Astrocyte (in vitro differentiated cells and primary cell): Measurements from ENCODE around the gene WDR7. TPM values are rescaled to one million over a fixed set of nuclear protein-coding genes. Genes with fewer than 3 reads are reported as not detected.

Experiments used
- DNase-seq: peaks from one replicate; pipeline ENCODE4 v3.0.0-alpha.2; 2010; ENCODE audit warnings: low read depth
- FAIRE-seq: peaks from 2 replicates; lab custom pipeline; 2011; peaks lifted over from hg19 to GRCh38; lab: Jason Lieb, UNC
- H2AFZ ChIP-seq: 2 replicates; pipeline ENCODE4 v1.6.0; 2012; ENCODE audit warnings: low read depth, low read length, inconsistent platforms
- H3K27ac ChIP-seq: 2 replicates; pipeline ENCODE4 v1.5.1; 2011; ENCODE audit warnings: low read depth, low read length, inconsistent platforms
- H3K27me3 ChIP-seq: 2 replicates; pipeline ENCODE4 v1.6.0; 2011; ENCODE audit warnings: low read length, inconsistent platforms; ENCODE audit not compliant: insufficient read depth
- H3K36me3 ChIP-seq: 2 replicates; pipeline ENCODE4 v1.5.1; 2011; ENCODE audit warnings: low read length, inconsistent platforms; ENCODE audit not compliant: insufficient read depth
- H3K4me1 ChIP-seq: 2 replicates; pipeline ENCODE4 v1.5.1; 2011; ENCODE audit warnings: low read length, inconsistent platforms; ENCODE audit not compliant: insufficient read depth
- H3K4me2 ChIP-seq: 2 replicates; pipeline ENCODE4 v1.6.0; 2012; ENCODE audit warnings: low read length, inconsistent platforms
- H3K4me3 ChIP-seq: 2 replicates; pipeline ENCODE4 v1.5.1; 2011; ENCODE audit warnings: low read depth, mild to moderate bottlenecking, low read length, inconsistent platforms; ENCODE audit not compliant: insufficient read depth
- H3K79me2 ChIP-seq: 2 replicates; pipeline ENCODE4 v1.6.0; 2012; ENCODE audit warnings: mild to moderate bottlenecking, low read length, inconsistent platforms; ENCODE audit not compliant: insufficient read depth
- H3K9ac ChIP-seq: 2 replicates; pipeline ENCODE4 v1.6.0; 2012; ENCODE audit warnings: mild to moderate bottlenecking, low read length, inconsistent platforms
- H3K9me3 ChIP-seq: 2 replicates; pipeline ENCODE4 v1.5.1; 2012; ENCODE audit warnings: low read depth, mild to moderate bottlenecking, low read length, inconsistent platforms; ENCODE audit not compliant: insufficient read depth
- H4K20me1 ChIP-seq: 2 replicates; pipeline ENCODE4 v1.6.0; 2012; ENCODE audit warnings: low read length, inconsistent platforms; ENCODE audit not compliant: insufficient read depth
- H3K27ac Mint-ChIP-seq: one replicate; pipeline ENCODE4 v1.8.0; 2021; ENCODE audit warnings: mild to moderate bottlenecking, mixed read lengths; ENCODE audit not compliant: unreplicated experiment
- H3K27me3 Mint-ChIP-seq: one replicate; pipeline ENCODE4 v1.8.0; 2021; ENCODE audit warnings: low read depth, mixed read lengths; ENCODE audit not compliant: unreplicated experiment
- H3K36me3 Mint-ChIP-seq: one replicate; pipeline ENCODE4 v1.8.0; 2021; ENCODE audit warnings: low read depth, mixed read lengths; ENCODE audit not compliant: unreplicated experiment
- H3K4me1 Mint-ChIP-seq: one replicate; pipeline ENCODE4 v1.8.0; 2021; ENCODE audit warnings: low read depth, mixed read lengths; ENCODE audit not compliant: unreplicated experiment
- H3K4me3 Mint-ChIP-seq: one replicate; pipeline ENCODE4 v1.8.0; 2021; ENCODE audit warnings: mild to moderate bottlenecking, moderate library complexity, mixed read lengths; ENCODE audit not compliant: unreplicated experiment
- H3K9me3 Mint-ChIP-seq: one replicate; pipeline ENCODE4 v1.8.0; 2021; ENCODE audit warnings: mild to moderate bottlenecking, mixed read lengths; ENCODE audit not compliant: unreplicated experiment
- CTCF ChIP-seq: IDR thresholded peaks from 2 replicates; pipeline ENCODE4 v1.5.1; 2011; ENCODE audit warnings: low read depth, mild to moderate bottlenecking, inconsistent platforms, low read length, moderate library complexity; ENCODE audit not compliant: insufficient read depth
- EZH2 ChIP-seq: IDR thresholded peaks from 2 replicates; pipeline ENCODE4 v1.6.1; 2012; ENCODE audit warnings: mild to moderate bottlenecking, low read length, inconsistent platforms; ENCODE audit not compliant: insufficient read depth
- total RNA-seq: library from RNA; stranded (reverse); gene quantifications from 2 replicates; pipeline ENCODE4 v1.2.1, GENCODE V29; 2021

WDR7 gene
- total RNA-seq, 1 donor from 2014 or later = 16.9 TPM

GRCh38 chr18:56812674-56813073, 161.5 kb downstream of the WDR7 start:
- FAIRE-seq (peak; percentile 39), DNase-seq (no peak)
- Histone ChIP-seq H3K9ac (no peak overlapping the region), H3K4me3 (no peak overlapping the region), H3K36me3 (no peaks in the 10 kb centered on the region), H3K27ac (no peak overlapping the region), H4K20me1 (no peaks in the 10 kb centered on the region), H3K4me1 (no peaks in the 10 kb centered on the region), H2AFZ (no peak overlapping the region), H3K27me3 (no peaks in the 10 kb centered on the region), H3K9me3 (no peaks in the 10 kb centered on the region), H3K4me2 (no peak overlapping the region), H3K79me2 (no peaks in the 10 kb centered on the region)
- Mint-ChIP-seq H3K36me3 (no peaks in the 10 kb centered on the region), H3K4me3 (no peak overlapping the region), H3K9me3 (no peaks in the 10 kb centered on the region), H3K27ac (no peak overlapping the region), H3K4me1 (peaks cover 2% of the 10 kb centered on the region), H3K27me3 (no peaks in the 10 kb centered on the region)
- TF ChIP-seq EZH2 = no peak
- TF ChIP-seq CTCF = no peak

- H3K4me3 Mint-ChIP-seq = no peak overlapping the region
- Histone ChIP-seq H3K27me3 (no peaks in the 10 kb centered on the region), H3K36me3 (no peaks in the 10 kb centered on the region), H3K9me3 (no peaks in the 10 kb centered on the region), H3K79me2 (no peaks in the 10 kb centered on the region), H3K27ac (no peak overlapping the region), H3K4me2 (no peak overlapping the region), H4K20me1 (no peaks in the 10 kb centered on the region), H2AFZ (no peak overlapping the region), H3K4me1 (no peaks in the 10 kb centered on the region), H3K9ac (no peak overlapping the region), H3K4me3 (no peak overlapping the region)
- no peak overlapping the region for H3K27ac Mint-ChIP-seq
- no peaks in the 10 kb centered on the region for H3K4me1 Mint-ChIP-seq
- FAIRE-seq (no peak), DNase-seq (no peak)
- H3K9me3 Mint-ChIP-seq = no peaks in the 10 kb centered on the region
- TF ChIP-seq EZH2 = no peak
- TF ChIP-seq CTCF = no peak
- H3K27me3 Mint-ChIP-seq = no peaks in the 10 kb centered on the region
- H3K36me3 Mint-ChIP-seq = no peaks in the 10 kb centered on the region
Measured at GRCh38 chr18:56815926-56816325, 164.8 kb downstream of the WDR7 start.

- Histone ChIP-seq H3K27me3 (no peaks in the 10 kb centered on the region), H3K9me3 (no peaks in the 10 kb centered on the region), H3K9ac (no peak overlapping the region), H3K27ac (no peak overlapping the region), H3K36me3 (no peaks in the 10 kb centered on the region), H3K4me1 (no peaks in the 10 kb centered on the region), H4K20me1 (no peaks in the 10 kb centered on the region), H3K79me2 (no peaks in the 10 kb centered on the region), H2AFZ (no peak overlapping the region), H3K4me2 (no peak overlapping the region), H3K4me3 (no peak overlapping the region)
- no peak for DNase-seq
- H3K9me3 Mint-ChIP-seq = no peaks in the 10 kb centered on the region
- H3K36me3 Mint-ChIP-seq = no peaks in the 10 kb centered on the region
- TF ChIP-seq EZH2 = no peak
- TF ChIP-seq CTCF = no peak
- H3K4me1 Mint-ChIP-seq = no peaks in the 10 kb centered on the region
- H3K27me3 Mint-ChIP-seq = no peaks in the 10 kb centered on the region
- no peak for FAIRE-seq
- H3K4me3 Mint-ChIP-seq = no peak overlapping the region
- H3K27ac Mint-ChIP-seq = no peak overlapping the region
Measured at GRCh38 chr18:56823986-56824565, 172.9 kb downstream of the WDR7 start.
